IPS-15b (cell line): ENCODE measurements around the gene CYBA.

Source experiments
- H3K27me3 ChIP-seq: one replicate; pipeline ENCODE4 v1.6.1; 2013; ENCODE audit warnings: low read length; ENCODE audit not compliant: control insufficient read depth, insufficient read depth
- H3K36me3 ChIP-seq: one replicate; pipeline ENCODE4 v1.6.1; 2013; ENCODE audit warnings: low read length; ENCODE audit not compliant: control insufficient read depth, insufficient read depth
- H3K4me1 ChIP-seq: one replicate; pipeline ENCODE4 v1.6.1; 2013; ENCODE audit warnings: mild to moderate bottlenecking, low read length; ENCODE audit not compliant: control insufficient read depth, insufficient read depth
- H3K4me3 ChIP-seq: one replicate; pipeline ENCODE4 v1.5.1; 2013; ENCODE audit warnings: low read depth, low read length
- H3K9ac ChIP-seq: one replicate; pipeline ENCODE4 v1.6.1; 2013; ENCODE audit warnings: low read depth, mild to moderate bottlenecking, low read length
- H3K9me3 ChIP-seq: one replicate; pipeline ENCODE4 v1.6.1; 2013; ENCODE audit warnings: mild to moderate bottlenecking, low read length; ENCODE audit not compliant: control insufficient read depth, insufficient read depth

The CYBA gene

DNA sequence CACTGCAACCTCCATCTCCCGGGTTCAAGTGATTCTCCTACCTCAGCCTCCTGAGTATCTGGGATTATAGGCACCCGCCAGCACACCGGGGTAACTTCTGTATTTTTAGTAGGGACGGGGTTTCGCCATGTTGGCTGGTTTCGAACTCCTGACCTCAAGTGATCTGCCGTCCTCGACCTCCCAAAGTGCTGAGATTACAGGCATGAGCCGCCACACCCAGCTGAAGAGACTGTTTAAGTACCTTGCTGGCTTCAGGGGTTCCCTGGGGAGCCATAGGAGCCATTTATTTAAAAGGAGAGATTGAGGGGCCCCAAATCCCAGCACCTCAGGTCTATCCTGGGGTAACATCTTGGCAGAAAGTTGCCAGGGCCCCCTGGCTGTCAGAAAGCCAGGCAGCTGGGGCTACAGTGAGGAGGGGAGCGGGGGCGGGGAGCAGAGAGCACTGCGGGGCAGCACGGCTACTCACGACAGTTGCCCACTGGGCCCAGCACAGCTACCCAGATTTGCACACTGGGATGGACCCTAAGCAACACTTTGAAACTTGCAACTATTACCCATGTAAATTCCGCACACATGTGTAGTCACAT, 33.8 kb upstream of the CYBA start:
- no peak overlapping the region for H3K9ac ChIP-seq
- peaks cover 5% of the 10 kb centered on the region for H3K4me1 ChIP-seq
- peak overlapping the region; percentile 67 for H3K4me3 ChIP-seq
- no peaks in the 10 kb centered on the region for H3K36me3 ChIP-seq
- H3K9me3 ChIP-seq: no peaks in the 10 kb centered on the region
- H3K27me3 ChIP-seq: peaks cover 12% of the 10 kb centered on the region

DNA sequence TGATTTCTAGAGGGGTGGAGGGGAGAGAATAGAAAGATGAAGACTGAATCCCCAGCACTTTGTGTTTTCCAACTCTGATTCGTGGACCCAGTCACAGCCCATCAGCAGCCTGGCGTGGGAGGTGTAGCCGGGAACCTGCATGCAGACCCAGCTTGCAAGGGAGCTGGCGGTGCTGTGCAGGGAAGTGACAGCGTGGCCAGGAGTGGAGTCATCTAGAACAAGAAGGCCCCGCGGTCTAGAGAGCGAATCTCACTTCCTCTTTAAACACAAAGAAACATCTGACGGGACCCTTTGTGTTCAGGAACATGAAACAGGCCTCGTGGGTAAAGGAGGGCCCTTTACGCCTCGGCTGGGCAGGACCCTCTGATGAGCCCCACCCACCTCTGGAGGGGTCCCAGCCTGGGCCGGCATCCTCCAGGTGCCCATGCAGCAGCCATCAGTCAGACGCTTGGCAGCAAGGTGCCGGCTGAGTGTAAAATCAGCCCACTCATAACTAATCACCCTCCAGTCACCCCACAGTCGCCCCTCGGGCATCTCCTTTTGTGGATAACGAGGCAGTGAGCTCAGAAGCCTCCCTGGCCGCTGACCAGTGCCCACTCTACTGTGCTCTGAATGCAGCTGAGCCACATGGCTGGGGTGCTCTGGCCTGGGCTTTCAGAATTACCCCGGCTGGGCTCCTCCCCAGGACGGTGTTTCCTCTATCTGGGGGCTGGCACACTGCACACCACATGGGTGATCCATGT, 31.0 kb upstream of the CYBA start:
- peaks cover 4% of the 10 kb centered on the region for H3K27me3 ChIP-seq

DNA sequence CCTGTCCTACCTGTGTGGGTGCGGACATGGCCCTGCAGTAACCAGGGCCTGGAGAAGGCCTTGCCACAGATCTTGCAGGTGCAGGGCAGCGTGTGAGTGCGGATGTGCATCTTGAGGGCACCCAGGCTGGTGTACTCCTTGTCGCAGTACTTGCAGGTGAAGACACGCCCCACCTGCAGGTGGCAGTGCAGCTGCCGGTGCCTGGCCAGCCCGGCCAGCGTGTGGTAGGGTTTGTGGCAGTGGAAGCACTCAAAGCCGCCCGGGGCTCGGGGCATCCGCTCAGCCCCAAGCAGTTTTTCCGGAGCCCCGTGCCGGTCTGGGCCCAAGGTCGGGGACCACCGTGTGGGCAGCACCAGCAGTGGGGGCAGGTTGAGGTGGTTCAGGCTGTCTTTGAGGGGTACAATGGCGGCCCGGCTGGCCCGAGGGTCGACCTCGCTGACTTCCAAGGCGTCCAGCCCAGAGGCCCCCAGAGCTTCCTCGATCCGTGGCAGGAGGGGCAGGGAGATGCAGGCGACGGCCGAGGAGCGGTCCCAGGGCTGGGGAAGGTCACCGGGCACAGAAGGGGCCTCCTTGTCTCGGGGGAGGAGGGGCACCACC, 30.3 kb upstream of the CYBA start:
- no peaks in the 10 kb centered on the region for H3K27me3 ChIP-seq
- H3K36me3 ChIP-seq: no peaks in the 10 kb centered on the region
- H3K4me1 ChIP-seq: no peaks in the 10 kb centered on the region
- H3K9me3 ChIP-seq: no peaks in the 10 kb centered on the region
- H3K4me3 ChIP-seq: no peak overlapping the region
- no peak overlapping the region for H3K9ac ChIP-seq

More for the DNA sequence above, 31.0 kb upstream of the CYBA start:
- Histone ChIP-seq H3K36me3 (no peaks in the 10 kb centered on the region), H3K4me1 (peaks cover 2% of the 10 kb centered on the region), H3K4me3 (no peak overlapping the region), H3K9me3 (no peaks in the 10 kb centered on the region), H3K9ac (no peak overlapping the region)

DNA sequence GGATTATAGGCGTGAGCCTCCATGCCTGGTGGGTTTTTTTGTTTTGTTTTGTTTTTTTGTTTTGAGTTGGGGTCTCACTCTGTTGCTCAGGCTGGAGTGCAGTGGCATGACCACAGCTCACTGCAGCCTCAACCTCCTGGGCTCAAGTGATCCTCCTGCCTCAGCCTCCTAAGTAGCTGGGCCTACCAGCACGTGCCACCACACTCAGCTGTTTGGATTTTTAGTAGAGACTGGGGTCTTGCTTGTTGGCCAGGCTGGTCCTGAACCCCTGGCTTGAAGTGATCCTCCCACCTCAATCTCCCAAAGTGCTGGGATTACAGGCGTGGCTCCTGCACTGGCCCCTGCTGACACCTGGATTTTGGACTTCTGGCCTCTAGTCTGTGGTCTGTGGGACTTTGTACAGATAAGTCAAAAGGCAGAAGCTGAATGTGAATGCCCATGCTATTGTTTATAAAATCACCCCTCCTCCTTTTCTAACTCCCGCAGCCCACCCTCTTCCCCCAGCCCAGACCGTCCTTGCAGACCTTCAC, 29.8 kb upstream of the CYBA start:
- Histone ChIP-seq H3K9me3 (no peaks in the 10 kb centered on the region), H3K36me3 (no peaks in the 10 kb centered on the region), H3K4me3 (no peak overlapping the region), H3K27me3 (no peaks in the 10 kb centered on the region), H3K9ac (no peak overlapping the region), H3K4me1 (no peaks in the 10 kb centered on the region)

DNA sequence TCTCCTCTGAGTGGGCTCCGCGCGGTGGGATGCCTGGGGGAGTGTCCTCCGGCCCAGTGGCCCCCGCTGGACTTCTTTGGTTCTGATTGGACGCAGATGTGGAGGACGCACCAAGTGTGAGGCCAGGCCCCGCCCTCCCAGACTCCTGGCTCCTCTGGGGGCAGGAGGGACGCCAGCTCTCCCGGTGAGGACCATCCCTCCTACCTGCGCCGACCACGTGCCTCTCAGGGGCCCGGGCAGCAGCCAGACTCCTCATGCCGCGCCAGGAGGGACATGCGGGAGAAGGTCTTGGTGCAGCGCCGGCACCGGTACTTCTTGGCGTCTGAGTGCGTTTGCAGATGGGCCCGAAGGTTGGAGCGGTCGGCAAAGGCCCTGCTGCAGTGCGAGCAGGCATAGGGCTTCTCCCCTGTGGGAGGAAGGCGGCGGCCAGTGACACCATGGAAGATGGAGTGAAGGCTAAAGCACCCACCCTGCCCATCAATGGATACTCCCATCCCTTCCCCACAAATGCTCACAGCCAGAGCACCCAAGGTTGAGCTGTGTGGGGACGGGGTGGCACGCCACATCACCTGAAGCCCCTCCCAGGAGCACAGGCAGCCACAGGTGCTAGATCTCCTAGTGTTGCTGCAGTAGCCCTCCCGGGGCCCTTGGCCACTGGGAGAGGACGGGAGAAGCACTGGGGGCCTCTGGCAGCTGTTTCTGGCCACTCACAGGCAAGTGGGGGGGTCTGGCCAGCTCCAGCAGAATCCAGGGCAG, 27.5 kb upstream of the CYBA start:
- Histone ChIP-seq H3K36me3 (no peaks in the 10 kb centered on the region), H3K4me1 (no peaks in the 10 kb centered on the region), H3K9me3 (no peaks in the 10 kb centered on the region), H3K9ac (no peak overlapping the region), H3K27me3 (no peaks in the 10 kb centered on the region), H3K4me3 (no peak overlapping the region)

DNA sequence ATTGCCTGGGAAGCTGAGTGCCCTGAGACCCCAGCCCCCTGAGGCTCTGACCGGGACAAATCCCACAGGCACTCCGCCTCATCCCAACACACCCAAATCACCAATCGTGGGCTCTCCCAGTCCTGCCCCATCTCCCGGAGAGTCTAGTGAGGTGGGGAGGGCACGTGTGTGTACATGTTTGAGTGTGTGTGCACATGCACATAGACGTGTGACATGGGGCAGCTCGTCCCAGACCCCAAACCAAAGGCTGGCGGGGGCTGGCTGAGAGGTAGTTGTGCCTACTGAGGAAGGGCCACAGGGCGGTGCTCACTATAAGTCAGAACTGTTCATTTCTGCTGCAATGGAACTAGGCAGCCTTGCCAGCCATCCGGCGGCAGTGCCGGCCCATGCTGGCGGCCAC, 26.9 kb upstream of the CYBA start:
- H3K4me3 ChIP-seq: no peak overlapping the region
- H3K9me3 ChIP-seq: no peaks in the 10 kb centered on the region
- no peak overlapping the region for H3K9ac ChIP-seq
- no peaks in the 10 kb centered on the region for H3K4me1 ChIP-seq
- H3K36me3 ChIP-seq: no peaks in the 10 kb centered on the region
- H3K27me3 ChIP-seq: no peaks in the 10 kb centered on the region

DNA sequence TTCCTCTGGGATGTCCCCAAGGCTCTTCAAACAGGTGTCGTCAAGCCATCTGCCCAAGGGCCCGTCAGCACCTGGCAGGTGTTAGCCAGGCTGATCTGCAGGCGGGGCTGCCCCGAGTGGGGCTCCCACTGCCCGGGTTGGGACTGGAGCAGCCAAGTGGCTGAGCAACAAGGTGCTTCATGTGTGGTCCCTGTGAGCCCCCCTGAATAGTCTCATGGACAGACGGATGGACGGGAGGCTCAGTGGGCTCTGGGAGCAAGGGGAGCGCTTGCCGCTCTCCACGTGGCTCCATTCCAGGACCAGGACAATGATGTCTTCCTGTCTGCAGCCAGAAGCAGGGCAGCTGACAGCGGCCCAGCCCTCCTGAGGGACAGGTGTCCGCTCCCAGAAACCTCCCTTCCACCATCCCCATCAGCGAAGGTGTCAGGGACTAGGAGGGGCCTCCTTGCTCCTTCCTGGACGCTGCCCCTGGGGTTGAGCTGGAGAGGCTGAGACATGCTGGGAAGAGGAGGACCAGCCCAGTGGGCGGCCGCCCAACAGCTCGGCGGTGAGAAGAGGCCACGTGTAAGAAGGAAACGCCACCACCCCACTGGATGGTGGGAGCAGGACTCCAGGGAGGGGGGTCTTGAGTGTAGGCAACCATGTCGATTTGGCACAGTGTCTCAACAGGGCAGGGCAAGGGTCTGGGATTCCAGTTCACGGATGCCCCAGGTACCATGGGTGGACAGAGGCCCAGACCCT, 25.8 kb upstream of the CYBA start:
- Histone ChIP-seq H3K9me3 (no peaks in the 10 kb centered on the region), H3K9ac (no peak overlapping the region), H3K4me3 (no peak overlapping the region), H3K36me3 (no peaks in the 10 kb centered on the region), H3K27me3 (no peaks in the 10 kb centered on the region), H3K4me1 (no peaks in the 10 kb centered on the region)

DNA sequence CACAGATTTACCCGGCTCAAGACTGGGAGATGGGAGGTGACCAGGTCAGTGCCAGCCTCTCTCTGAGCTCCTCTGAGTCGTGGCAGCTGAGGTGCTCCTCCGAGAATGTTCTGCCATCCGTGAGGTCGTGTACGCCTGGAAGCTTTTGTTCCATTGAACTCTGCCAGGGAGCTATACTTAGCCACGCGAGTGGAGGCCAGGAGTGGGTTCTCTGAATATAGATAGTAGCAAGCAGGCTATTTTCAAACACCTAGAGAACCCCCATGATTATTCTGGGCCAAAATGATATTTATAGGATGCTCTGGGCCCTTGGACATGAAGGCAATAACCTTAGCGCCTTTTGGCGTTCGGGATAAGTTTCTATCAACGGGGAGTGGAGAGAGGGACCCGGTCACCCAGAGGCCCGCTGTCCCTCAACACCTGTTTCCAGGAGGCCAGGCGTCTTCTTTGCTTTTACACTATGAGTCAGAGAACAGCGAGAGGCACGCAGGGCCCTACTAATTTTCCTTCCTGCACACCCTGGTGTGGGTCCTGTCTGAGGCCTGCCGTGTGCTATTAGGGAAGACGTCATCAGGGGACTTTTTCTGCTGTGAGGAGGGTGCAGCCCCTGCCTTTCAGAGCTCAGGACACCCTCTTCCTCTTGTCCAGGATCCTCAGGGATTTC, 23.0 kb upstream of the CYBA start:
- H3K4me3 ChIP-seq: no peak overlapping the region
- H3K27me3 ChIP-seq: no peaks in the 10 kb centered on the region
- no peaks in the 10 kb centered on the region for H3K9me3 ChIP-seq
- no peak overlapping the region for H3K9ac ChIP-seq
- H3K4me1 ChIP-seq: no peaks in the 10 kb centered on the region
- H3K36me3 ChIP-seq: no peaks in the 10 kb centered on the region

DNA sequence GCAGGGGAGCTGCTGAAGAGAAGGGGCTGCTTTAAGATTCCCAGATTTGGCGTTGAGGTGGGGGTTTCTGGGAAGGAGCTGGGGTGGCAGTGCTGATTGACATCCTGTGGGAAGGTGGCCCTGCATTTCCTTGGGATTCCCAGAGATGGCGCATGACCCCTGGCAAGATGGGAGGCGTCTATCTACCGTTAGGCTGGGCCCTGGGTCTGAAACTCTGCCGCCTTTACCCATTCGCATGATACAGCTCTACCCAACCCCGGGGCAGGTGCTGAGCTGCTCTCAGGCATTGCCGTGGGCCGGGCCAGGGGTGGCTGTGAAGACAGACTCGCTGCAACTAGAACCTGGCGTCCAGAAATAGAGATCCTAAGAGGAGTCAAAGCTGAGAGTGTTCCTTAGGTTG, 21.9 kb upstream of the CYBA start:
- Histone ChIP-seq H3K4me3 (no peak overlapping the region), H3K9me3 (no peaks in the 10 kb centered on the region), H3K4me1 (no peaks in the 10 kb centered on the region), H3K36me3 (no peaks in the 10 kb centered on the region), H3K9ac (no peak overlapping the region), H3K27me3 (no peaks in the 10 kb centered on the region)

DNA sequence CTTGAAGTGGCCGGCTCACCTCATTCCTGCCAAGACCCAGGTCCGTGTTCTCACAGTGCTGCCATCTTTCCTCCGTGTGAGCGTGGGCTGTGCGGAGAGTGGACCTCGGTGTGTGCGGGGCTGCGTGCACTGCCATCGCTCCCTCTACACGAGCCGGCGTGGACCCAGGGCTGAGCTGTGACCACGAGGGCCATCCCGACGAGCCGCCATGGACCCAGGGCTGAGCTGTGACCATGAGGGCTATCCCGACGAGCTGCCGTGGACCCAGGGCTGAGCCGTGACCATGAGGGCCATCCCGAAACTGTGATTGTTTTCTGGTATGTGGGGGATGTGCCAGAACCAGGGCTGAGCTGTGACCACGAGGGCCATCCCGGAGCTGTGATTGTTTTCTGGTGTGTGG, 21.0 kb upstream of the CYBA start:
- H3K9me3 ChIP-seq: no peaks in the 10 kb centered on the region
- no peak overlapping the region for H3K9ac ChIP-seq
- no peaks in the 10 kb centered on the region for H3K4me1 ChIP-seq
- H3K4me3 ChIP-seq: no peak overlapping the region
- H3K27me3 ChIP-seq: no peaks in the 10 kb centered on the region
- H3K36me3 ChIP-seq: no peaks in the 10 kb centered on the region

DNA sequence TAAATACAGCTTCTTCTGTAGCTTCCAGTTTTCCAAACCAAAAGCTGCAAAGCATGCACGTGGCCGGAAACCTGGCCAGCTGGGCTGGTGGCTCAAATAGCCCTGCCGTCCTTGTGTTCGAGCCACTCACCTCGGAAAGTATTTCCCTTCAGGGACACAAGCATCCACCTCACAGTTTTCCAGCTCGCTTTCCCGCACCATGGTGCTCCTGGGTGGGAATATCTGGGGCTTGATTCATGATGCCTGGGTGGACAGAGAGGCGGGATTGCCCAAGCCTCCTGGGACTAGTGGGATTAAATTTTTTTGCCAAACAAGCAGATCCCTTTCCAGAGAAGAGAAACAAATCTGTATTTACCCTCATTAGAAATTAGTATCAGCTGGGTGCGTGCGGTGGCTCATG, 19.1 kb upstream of the CYBA start:
- H3K9ac ChIP-seq: no peak overlapping the region
- no peaks in the 10 kb centered on the region for H3K9me3 ChIP-seq
- no peak overlapping the region for H3K4me3 ChIP-seq
- H3K4me1 ChIP-seq: no peaks in the 10 kb centered on the region
- no peaks in the 10 kb centered on the region for H3K27me3 ChIP-seq
- peaks cover 2% of the 10 kb centered on the region for H3K36me3 ChIP-seq
